Putamen (tissue), 1 donor: ENCODE measurements around the gene SULF2.
A peak's percentile ranks its signal among the peaks of the same experiment; 100 is the strongest.

Source experiments
- DNase-seq: peaks from one replicate; pipeline ENCODE4 v3.0.0-alpha.2; 2016; ENCODE audit warnings: low spot score

Gene SULF2

GRCh38 chr20:47648943-47649342 is 136.3 kb downstream of the SULF2 start:
- no peak for DNase-seq

GRCh38 chr20:47647994-47648393 is 137.3 kb downstream of the SULF2 start:
- DNase-seq = no peak

- DNase-seq = no peak
These were observed 139.6 kb downstream of the SULF2 start for GRCh38 chr20:47645632-47646031.

- DNase-seq = no peak
These were observed 142.7 kb downstream of the SULF2 start for GRCh38 chr20:47642624-47643023.

- DNase-seq = no peak
These were observed 143.2 kb downstream of the SULF2 start for GRCh38 chr20:47642118-47642517.

- no peak for DNase-seq
These were observed 146.4 kb downstream of the SULF2 start for GRCh38 chr20:47638851-47639250.

- no peak for DNase-seq
These were observed 150.0 kb downstream of the SULF2 start for GRCh38 chr20:47635256-47635655.

GRCh38 chr20:47631078-47631477 is 154.2 kb downstream of the SULF2 start:
- no peak for DNase-seq

GRCh38 chr20:47629907-47630306 is 155.4 kb downstream of the SULF2 start:
- no peak for DNase-seq

- no peak for DNase-seq
These were observed 157.7 kb downstream of the SULF2 start for GRCh38 chr20:47627540-47627939.

- no peak for DNase-seq
These were observed 162.1 kb downstream of the SULF2 start for GRCh38 chr20:47623206-47623605.

GRCh38 chr20:47622118-47622665 is 163.1 kb downstream of the SULF2 start:
- DNase-seq = no peak

GRCh38 chr20:47620808-47621805 is 164.2 kb downstream of the SULF2 start:
- DNase-seq = peak; percentile 22

- DNase-seq = no peak
These were observed 166.8 kb downstream of the SULF2 start for GRCh38 chr20:47618479-47618878.

- no peak for DNase-seq
These were observed 170.5 kb downstream of the SULF2 start for GRCh38 chr20:47614703-47615309.

GRCh38 chr20:47612670-47613069 is 172.6 kb downstream of the SULF2 start:
- no peak for DNase-seq

GRCh38 chr20:47611785-47612184 is 173.5 kb downstream of the SULF2 start:
- DNase-seq = no peak

GRCh38 chr20:47610945-47611250 is 174.4 kb downstream of the SULF2 start:
- DNase-seq = no peak

- DNase-seq = no peak
These were observed 174.9 kb downstream of the SULF2 start for GRCh38 chr20:47610247-47610944.

GRCh38 chr20:47609001-47609400 is 176.3 kb downstream of the SULF2 start:
- DNase-seq = no peak
